Astrocyte (in vitro differentiated cells and primary cell): ENCODE measurements around the gene PALLD. TPM values are rescaled to one million over a fixed set of nuclear protein-coding genes. Genes with fewer than 3 reads are reported as not detected.

Source experiments
- DNase-seq: peaks from one replicate; pipeline ENCODE4 v3.0.0-alpha.2; 2010; ENCODE audit warnings: low read depth
- FAIRE-seq: peaks from 2 replicates; lab custom pipeline; 2011; peaks lifted over from hg19 to GRCh38; lab: Jason Lieb, UNC
- H2AFZ ChIP-seq: 2 replicates; pipeline ENCODE4 v1.6.0; 2012; ENCODE audit warnings: low read depth, low read length, inconsistent platforms
- H3K27ac ChIP-seq: 2 replicates; pipeline ENCODE4 v1.5.1; 2011; ENCODE audit warnings: low read depth, low read length, inconsistent platforms
- H3K27me3 ChIP-seq: 2 replicates; pipeline ENCODE4 v1.6.0; 2011; ENCODE audit warnings: low read length, inconsistent platforms; ENCODE audit not compliant: insufficient read depth
- H3K36me3 ChIP-seq: 2 replicates; pipeline ENCODE4 v1.5.1; 2011; ENCODE audit warnings: low read length, inconsistent platforms; ENCODE audit not compliant: insufficient read depth
- H3K4me1 ChIP-seq: 2 replicates; pipeline ENCODE4 v1.5.1; 2011; ENCODE audit warnings: low read length, inconsistent platforms; ENCODE audit not compliant: insufficient read depth
- H3K4me2 ChIP-seq: 2 replicates; pipeline ENCODE4 v1.6.0; 2012; ENCODE audit warnings: low read length, inconsistent platforms
- H3K4me3 ChIP-seq: 2 replicates; pipeline ENCODE4 v1.5.1; 2011; ENCODE audit warnings: low read depth, mild to moderate bottlenecking, low read length, inconsistent platforms; ENCODE audit not compliant: insufficient read depth
- H3K79me2 ChIP-seq: 2 replicates; pipeline ENCODE4 v1.6.0; 2012; ENCODE audit warnings: mild to moderate bottlenecking, low read length, inconsistent platforms; ENCODE audit not compliant: insufficient read depth
- H3K9ac ChIP-seq: 2 replicates; pipeline ENCODE4 v1.6.0; 2012; ENCODE audit warnings: mild to moderate bottlenecking, low read length, inconsistent platforms
- H3K9me3 ChIP-seq: 2 replicates; pipeline ENCODE4 v1.5.1; 2012; ENCODE audit warnings: low read depth, mild to moderate bottlenecking, low read length, inconsistent platforms; ENCODE audit not compliant: insufficient read depth
- H4K20me1 ChIP-seq: 2 replicates; pipeline ENCODE4 v1.6.0; 2012; ENCODE audit warnings: low read length, inconsistent platforms; ENCODE audit not compliant: insufficient read depth
- H3K27ac Mint-ChIP-seq: one replicate; pipeline ENCODE4 v1.8.0; 2021; ENCODE audit warnings: mild to moderate bottlenecking, mixed read lengths; ENCODE audit not compliant: unreplicated experiment
- H3K27me3 Mint-ChIP-seq: one replicate; pipeline ENCODE4 v1.8.0; 2021; ENCODE audit warnings: low read depth, mixed read lengths; ENCODE audit not compliant: unreplicated experiment
- H3K36me3 Mint-ChIP-seq: one replicate; pipeline ENCODE4 v1.8.0; 2021; ENCODE audit warnings: low read depth, mixed read lengths; ENCODE audit not compliant: unreplicated experiment
- H3K4me1 Mint-ChIP-seq: one replicate; pipeline ENCODE4 v1.8.0; 2021; ENCODE audit warnings: low read depth, mixed read lengths; ENCODE audit not compliant: unreplicated experiment
- H3K4me3 Mint-ChIP-seq: one replicate; pipeline ENCODE4 v1.8.0; 2021; ENCODE audit warnings: mild to moderate bottlenecking, moderate library complexity, mixed read lengths; ENCODE audit not compliant: unreplicated experiment
- H3K9me3 Mint-ChIP-seq: one replicate; pipeline ENCODE4 v1.8.0; 2021; ENCODE audit warnings: mild to moderate bottlenecking, mixed read lengths; ENCODE audit not compliant: unreplicated experiment
- EZH2 ChIP-seq: IDR thresholded peaks from 2 replicates; pipeline ENCODE4 v1.6.1; 2012; ENCODE audit warnings: mild to moderate bottlenecking, low read length, inconsistent platforms; ENCODE audit not compliant: insufficient read depth
- total RNA-seq: library from RNA; stranded (reverse); gene quantifications from 2 replicates; pipeline ENCODE4 v1.2.1, GENCODE V29; 2021
- TF ChIP-seq, protein P1 (sequence below): IDR thresholded peaks from 2 replicates; pipeline ENCODE4 v1.5.1; 2011; ENCODE audit warnings: low read depth, mild to moderate bottlenecking, inconsistent platforms, low read length, moderate library complexity; ENCODE audit not compliant: insufficient read depth

The PALLD gene
- total RNA-seq, 1 donor from 2014 or later = 498 TPM

DNA sequence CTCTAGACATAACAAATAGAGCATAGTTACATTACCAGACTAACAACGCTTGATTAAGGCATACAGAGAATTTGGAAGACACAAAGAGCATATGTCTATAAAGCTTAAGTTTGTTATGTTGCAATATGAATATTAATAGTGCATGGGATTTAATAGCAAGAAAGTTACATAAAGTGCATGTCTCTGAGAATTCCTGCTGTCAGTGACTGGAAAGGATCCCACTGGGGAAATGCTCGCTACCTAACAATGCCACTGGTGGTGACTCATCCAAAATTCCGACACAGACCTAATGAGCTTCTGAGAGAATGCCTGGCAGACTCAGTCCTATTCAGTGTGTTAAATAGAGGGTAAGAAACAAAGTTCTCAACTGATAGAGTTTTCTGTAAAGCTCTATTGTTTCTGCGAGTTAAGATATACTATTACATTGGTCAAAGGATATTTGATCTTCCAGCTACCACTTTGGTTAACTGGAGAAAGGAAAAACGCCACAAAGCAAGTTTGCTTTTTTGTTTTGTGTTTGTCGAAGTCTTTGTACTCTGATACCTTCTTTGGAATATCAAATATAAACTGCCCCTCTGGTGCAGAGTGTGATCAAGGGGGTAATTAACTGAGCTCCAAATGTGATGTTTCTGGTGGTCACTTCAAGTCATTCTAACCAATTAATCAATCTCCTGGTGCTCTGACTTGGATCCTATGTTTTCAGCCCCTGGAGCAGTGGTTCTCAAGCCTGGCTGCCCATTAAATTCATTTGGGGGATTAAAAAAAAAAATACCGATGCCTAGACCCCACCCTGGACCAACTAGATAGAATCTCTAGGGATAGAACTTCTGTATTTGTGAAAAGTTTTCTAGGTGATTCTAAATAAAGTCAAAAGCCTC, 107.9 kb downstream of the PALLD start:
- Histone ChIP-seq H3K79me2 (no peaks in the 10 kb centered on the region), H4K20me1 (no peaks in the 10 kb centered on the region), H3K27me3 (no peaks in the 10 kb centered on the region), H3K27ac (peak overlapping the region; percentile 82), H3K9ac (peak overlapping the region; percentile 55), H3K36me3 (no peaks in the 10 kb centered on the region), H3K4me2 (peak overlapping the region; percentile 63), H3K9me3 (no peaks in the 10 kb centered on the region), H3K4me3 (peak overlapping the region; percentile 19), H3K4me1 (peaks cover 20% of the 10 kb centered on the region), H2AFZ (no peak overlapping the region)
- Mint-ChIP-seq H3K27me3 (no peaks in the 10 kb centered on the region), H3K36me3 (no peaks in the 10 kb centered on the region), H3K4me3 (peak overlapping the region; percentile 15), H3K27ac (peak overlapping the region; percentile 80), H3K4me1 (peaks cover 42% of the 10 kb centered on the region), H3K9me3 (no peaks in the 10 kb centered on the region)
- FAIRE-seq (peak; percentile 98), DNase-seq (peak; percentile 94)
- TF ChIP-seq EZH2 = no peak
- TF ChIP-seq, protein P1, sequence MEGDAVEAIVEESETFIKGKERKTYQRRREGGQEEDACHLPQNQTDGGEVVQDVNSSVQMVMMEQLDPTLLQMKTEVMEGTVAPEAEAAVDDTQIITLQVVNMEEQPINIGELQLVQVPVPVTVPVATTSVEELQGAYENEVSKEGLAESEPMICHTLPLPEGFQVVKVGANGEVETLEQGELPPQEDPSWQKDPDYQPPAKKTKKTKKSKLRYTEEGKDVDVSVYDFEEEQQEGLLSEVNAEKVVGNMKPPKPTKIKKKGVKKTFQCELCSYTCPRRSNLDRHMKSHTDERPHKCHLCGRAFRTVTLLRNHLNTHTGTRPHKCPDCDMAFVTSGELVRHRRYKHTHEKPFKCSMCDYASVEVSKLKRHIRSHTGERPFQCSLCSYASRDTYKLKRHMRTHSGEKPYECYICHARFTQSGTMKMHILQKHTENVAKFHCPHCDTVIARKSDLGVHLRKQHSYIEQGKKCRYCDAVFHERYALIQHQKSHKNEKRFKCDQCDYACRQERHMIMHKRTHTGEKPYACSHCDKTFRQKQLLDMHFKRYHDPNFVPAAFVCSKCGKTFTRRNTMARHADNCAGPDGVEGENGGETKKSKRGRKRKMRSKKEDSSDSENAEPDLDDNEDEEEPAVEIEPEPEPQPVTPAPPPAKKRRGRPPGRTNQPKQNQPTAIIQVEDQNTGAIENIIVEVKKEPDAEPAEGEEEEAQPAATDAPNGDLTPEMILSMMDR = no peak

- H3K4me1 Mint-ChIP-seq = peaks cover 42% of the 10 kb centered on the region
Observed at GRCh38 chr4:168605411-168605810, 108.6 kb downstream of the PALLD start.

More at GRCh38 chr4:168605411-168605810, 108.6 kb downstream of the PALLD start:
- no peaks in the 10 kb centered on the region for H3K79me2 ChIP-seq
- H3K4me2 ChIP-seq = peak overlapping the region; percentile 63
- no peaks in the 10 kb centered on the region for H3K36me3 ChIP-seq
- peak overlapping the region; percentile 82 for H3K27ac ChIP-seq
- FAIRE-seq (no peak), DNase-seq (peak; percentile 91)
- H3K9me3 Mint-ChIP-seq = no peaks in the 10 kb centered on the region
- peak overlapping the region; percentile 55 for H3K9ac ChIP-seq
- H3K4me3 ChIP-seq = peak overlapping the region; percentile 19
- no peaks in the 10 kb centered on the region for H3K27me3 ChIP-seq
- H3K9me3 ChIP-seq = no peaks in the 10 kb centered on the region
- no peaks in the 10 kb centered on the region for H3K36me3 Mint-ChIP-seq
- H3K27me3 Mint-ChIP-seq = no peaks in the 10 kb centered on the region
- H2AFZ ChIP-seq = no peak overlapping the region
- peak overlapping the region; percentile 54 for H3K4me3 Mint-ChIP-seq
- no peak for TF ChIP-seq EZH2
- TF ChIP-seq, protein P1 = no peak
- H3K27ac Mint-ChIP-seq = peak overlapping the region; percentile 80
- H3K4me1 ChIP-seq = peaks cover 20% of the 10 kb centered on the region
- H4K20me1 ChIP-seq = no peaks in the 10 kb centered on the region
